ENCODE measurements around the gene SPECC1L. TPM values are rescaled to one million over a fixed set of nuclear protein-coding genes. Genes with fewer than 3 reads are reported as not detected.
"Not testable (repeated sequence)": the region's sequence is repeated elsewhere in the genome, so short reads cannot be mapped to it uniquely, and the experiment has no call there.

Gene SPECC1L
- total RNA-seq, 2 donors from 2014 or later: 80.1 to 88.8 TPM

- no peak for DNase-seq (ENCODE audit: low spot score)
- intact Hi-C loops (cut with DNase I): loop anchor here in 1 of 2 donors (10.0 kb wide), 1 partner anchor 786 kb away; no protein-coding TSS in a partner anchor
Observed at GRCh38 chr22:24310969-24311368, 40.3 kb downstream of the SPECC1L start.

GRCh38 chr22:24315367-24315966 is 44.8 kb downstream of the SPECC1L start:
- intact Hi-C loops (cut with DNase I): loop anchor here in 1 of 2 donors (10.0 kb wide), 1 partner anchor 791 kb away; no protein-coding TSS in a partner anchor
- DNase-seq (ENCODE audit: low spot score): no peak

GRCh38 chr22:24316264-24316663 is 45.6 kb downstream of the SPECC1L start:
- intact Hi-C loops (cut with DNase I): loop anchor here in 1 of 2 donors (10.0 kb wide), 1 partner anchor 791 kb away; no protein-coding TSS in a partner anchor
- DNase-seq (ENCODE audit: low spot score): not testable (repeated sequence)

- intact Hi-C loops (cut with DNase I): loop anchor here in 1 of 2 donors (10.0 kb wide), 1 partner anchor 793 kb away; no protein-coding TSS in a partner anchor
- not testable (repeated sequence) for DNase-seq (ENCODE audit: low spot score)
Observed at GRCh38 chr22:24317511-24317910, 46.9 kb downstream of the SPECC1L start.

GRCh38 chr22:24319451-24319850 is 48.8 kb downstream of the SPECC1L start:
- intact Hi-C loops (cut with DNase I): loop anchor here in 1 of 2 donors (10.0 kb wide), 1 partner anchor 795 kb away; no protein-coding TSS in a partner anchor
- no peak for DNase-seq (ENCODE audit: low spot score)

GRCh38 chr22:24321999-24322398 is 51.4 kb downstream of the SPECC1L start:
- no peak for DNase-seq (ENCODE audit: low spot score)
- intact Hi-C loops (cut with DNase I): loop anchor here in 1 of 2 donors (10.0 kb wide), 1 partner anchor 203 kb away; no protein-coding TSS in a partner anchor

GRCh38 chr22:24322522-24322921 is 51.9 kb downstream of the SPECC1L start:
- intact Hi-C loops (cut with DNase I): loop anchor here in 1 of 2 donors (10.0 kb wide), 1 partner anchor 202 kb away; no protein-coding TSS in a partner anchor
- no peak for DNase-seq (ENCODE audit: low spot score)

DNA sequence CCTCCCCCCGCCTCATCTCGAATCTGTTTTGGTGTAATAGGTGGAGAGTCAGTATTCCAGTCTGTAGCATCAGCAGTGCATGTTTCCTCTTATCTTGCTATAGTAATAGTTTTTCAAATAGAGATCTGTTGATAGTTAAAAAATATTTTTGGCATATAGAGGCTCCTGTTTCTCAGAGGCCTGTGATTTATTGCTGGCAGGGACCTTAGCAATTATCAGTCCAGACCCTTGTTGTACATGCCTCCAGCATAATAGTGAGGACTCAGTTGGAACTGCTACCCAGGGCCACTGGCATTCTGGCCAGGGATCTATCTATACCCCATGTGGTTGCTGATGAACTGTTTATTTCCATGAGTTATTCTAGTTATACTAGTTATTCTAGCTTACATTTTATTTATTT is 52.6 kb downstream of the SPECC1L start:
- DNase-seq (ENCODE audit: low spot score): no peak
- intact Hi-C loops (cut with DNase I): loop anchor here in 1 of 2 donors (10.0 kb wide), 1 partner anchor 202 kb away; no protein-coding TSS in a partner anchor

DNA sequence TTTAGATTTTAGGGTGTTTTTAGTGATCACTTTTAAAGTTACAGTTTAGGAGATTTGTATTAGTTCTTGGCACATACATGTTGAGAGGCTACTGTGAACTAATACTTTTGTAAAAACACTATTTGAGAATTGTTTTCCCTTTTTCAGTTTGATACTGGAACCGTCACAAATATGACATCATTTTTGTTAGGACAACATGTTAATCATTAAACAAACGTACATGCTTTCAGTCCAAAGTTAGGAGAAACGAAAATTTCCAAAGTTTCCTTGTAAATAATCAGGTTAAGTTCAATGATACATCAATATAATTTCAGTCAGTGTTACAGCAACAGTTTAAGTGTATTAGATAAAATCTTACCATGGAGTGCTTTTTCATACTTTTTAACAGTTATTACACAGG is 53.1 kb downstream of the SPECC1L start:
- DNase-seq (ENCODE audit: low spot score): no peak
- intact Hi-C loops (cut with DNase I): loop anchor here in 1 of 2 donors (10.0 kb wide), 1 partner anchor 201 kb away; no protein-coding TSS in a partner anchor

DNA sequence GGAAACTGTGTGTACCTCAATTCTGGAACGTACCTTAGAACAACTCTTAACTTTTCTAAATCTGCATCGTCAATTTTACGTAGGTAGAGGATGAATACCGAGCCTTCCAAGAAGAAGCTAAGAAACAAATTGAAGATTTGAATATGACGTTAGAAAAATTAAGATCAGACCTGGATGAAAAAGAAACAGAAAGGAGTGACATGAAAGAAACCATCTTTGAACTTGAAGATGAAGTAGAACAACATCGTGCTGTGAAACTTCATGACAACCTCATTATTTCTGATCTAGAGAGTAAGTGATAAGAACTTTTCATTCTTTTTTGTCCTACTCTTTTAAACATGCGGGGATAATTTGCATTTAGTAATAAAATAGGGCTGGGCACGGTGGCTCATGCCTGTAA is 53.5 kb downstream of the SPECC1L start:
- intact Hi-C loops (cut with DNase I): loop anchor here in 1 of 2 donors (10.0 kb wide), 1 partner anchor 201 kb away; no protein-coding TSS in a partner anchor
- DNase-seq (ENCODE audit: low spot score): no peak

DNA sequence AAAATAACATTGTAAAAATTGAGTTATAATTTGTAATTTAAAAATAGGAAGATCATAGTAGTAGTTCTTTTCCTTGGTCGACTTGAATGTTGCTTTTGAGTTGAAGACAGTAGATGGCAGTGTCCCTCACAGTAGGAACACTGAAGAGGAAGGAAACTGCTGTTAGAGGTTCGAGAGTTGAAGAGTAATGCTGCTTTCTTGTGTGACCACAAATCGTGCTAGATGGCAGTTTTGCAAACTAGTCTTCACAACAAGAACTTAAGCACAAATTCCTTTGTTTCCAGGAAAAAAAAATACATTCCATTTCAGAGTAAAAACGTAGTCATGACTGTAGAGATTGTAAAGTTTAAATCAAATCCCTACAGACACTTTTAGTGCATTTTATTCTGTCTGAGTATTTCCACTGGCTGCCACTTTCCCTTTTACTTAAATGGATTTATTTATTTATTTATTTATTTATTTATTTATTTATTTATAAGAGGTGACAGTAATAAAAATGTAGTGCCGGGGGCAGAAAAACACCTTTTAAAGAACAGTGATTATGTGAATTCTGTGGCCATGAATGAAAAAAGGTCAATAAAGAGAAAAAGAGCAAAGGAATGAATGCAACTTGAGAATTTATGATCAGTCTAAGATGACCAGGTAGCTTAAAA is 54.6 kb downstream of the SPECC1L start:
- no peak for DNase-seq (ENCODE audit: low spot score)
- intact Hi-C loops (cut with DNase I): loop anchor here in 1 of 2 donors (10.0 kb wide), 1 partner anchor 200 kb away; no protein-coding TSS in a partner anchor

GRCh38 chr22:24326266-24326665 is 55.6 kb downstream of the SPECC1L start:
- DNase-seq (ENCODE audit: low spot score): no peak
- intact Hi-C loops (cut with DNase I): loop anchor here in 1 of 2 donors (10.0 kb wide), 1 partner anchor 199 kb away; no protein-coding TSS in a partner anchor

GRCh38 chr22:24327832-24328231 is 57.2 kb downstream of the SPECC1L start:
- intact Hi-C loops (cut with DNase I): loop anchor here in 1 of 2 donors (10.0 kb wide), 1 partner anchor 197 kb away; no protein-coding TSS in a partner anchor
- no peak for DNase-seq (ENCODE audit: low spot score)

DNA sequence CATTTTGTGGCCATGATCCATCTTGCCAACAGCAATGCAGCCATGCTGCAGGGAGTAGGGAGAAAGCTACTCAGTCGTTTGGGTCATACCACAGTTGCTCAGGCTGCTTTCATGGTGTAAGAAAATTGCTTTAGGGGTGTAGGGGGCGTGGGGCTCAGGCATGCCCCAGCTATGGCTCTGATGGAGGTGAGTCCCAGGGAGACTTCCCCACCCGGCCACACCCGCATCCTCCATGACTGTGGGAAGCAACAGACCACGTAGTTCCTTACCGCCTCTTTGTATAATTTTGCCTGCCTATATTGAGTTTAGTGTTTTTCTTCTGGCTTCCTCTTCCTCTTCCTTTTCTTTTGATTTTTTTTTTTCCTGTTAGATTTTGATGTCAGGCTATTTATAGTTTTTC is 58.8 kb downstream of the SPECC1L start:
- intact Hi-C loops (cut with DNase I): loop anchor here in 1 of 2 donors (10.0 kb wide), 1 partner anchor 195 kb away; no protein-coding TSS in a partner anchor
- no peak for DNase-seq (ENCODE audit: low spot score)

DNA sequence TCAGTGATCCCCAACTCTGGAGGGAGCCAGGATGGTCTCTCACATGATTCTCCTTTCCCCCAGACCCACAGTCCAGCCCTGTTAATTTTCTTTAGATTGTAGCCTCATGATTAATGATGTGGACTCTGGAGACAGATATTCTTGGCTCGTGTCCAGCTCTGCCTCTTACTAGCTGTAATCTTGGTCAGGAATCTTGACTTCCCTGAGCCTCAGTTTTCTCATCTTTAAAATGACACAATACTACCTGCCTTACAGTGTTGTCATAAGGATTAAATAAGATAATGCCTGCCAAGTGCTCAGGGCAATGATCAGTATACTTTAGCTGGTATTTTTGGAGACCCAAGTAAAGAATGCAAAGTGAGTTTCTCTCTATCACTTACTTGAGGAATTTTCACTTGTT is 60.0 kb downstream of the SPECC1L start:
- intact Hi-C loops (cut with DNase I): no loop called here
- no peak for DNase-seq (ENCODE audit: low spot score)

- no peak for DNase-seq (ENCODE audit: low spot score)
- intact Hi-C loops (cut with DNase I): no loop called here
Observed at GRCh38 chr22:24331468-24332440, 61.1 kb downstream of the SPECC1L start.

- intact Hi-C loops (cut with DNase I): no loop called here
- no peak for DNase-seq (ENCODE audit: low spot score)
Observed at GRCh38 chr22:24333301-24333700, 62.7 kb downstream of the SPECC1L start.

DNA sequence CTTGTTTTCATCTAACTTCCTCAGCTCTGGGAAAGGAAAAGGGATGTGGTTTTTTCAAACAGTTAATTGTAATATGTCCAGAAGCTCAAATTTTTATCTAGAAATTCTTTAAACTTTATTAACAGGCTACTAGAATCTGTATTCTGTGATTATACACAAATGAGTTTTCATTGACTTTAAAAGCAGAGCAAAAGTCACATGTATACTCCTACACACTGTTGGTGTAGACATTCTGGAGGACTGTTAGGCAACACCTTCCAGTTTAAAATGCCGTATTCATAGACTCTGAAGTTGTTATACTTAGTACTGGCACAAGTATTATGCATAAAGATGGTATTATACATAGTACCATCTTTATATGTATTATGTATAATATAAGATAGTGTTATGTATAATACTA is 64.9 kb downstream of the SPECC1L start:
- intact Hi-C loops (cut with DNase I): no loop called here
- DNase-seq (ENCODE audit: low spot score): no peak

Data from posterior vena cava (tissue), 2 donors.